ENCODE measurements around the gene FOXF1.

GRCh38 chr16:86509759-86510464 is 415 bp upstream of the FOXF1 start:
- no peak for TF ChIP-seq CTCF (IDR thresholded peaks at IDR 0.05)
- no peak for TF ChIP-seq POLR2A (IDR thresholded peaks at IDR 0.05)

All from heart left ventricle (tissue), 13 donors.